K562 (cell line): ENCODE data around the gene ZFYVE28. TPM values are rescaled to one million over a fixed set of nuclear protein-coding genes. Genes with fewer than 3 reads are reported as not detected.

ENCODE experiments used
- CBX2 ChIP-seq: fragments of 200-600 bp; sonication (generic); IDR thresholded peaks from one replicate; pipeline ENCODE4 v1.6.1; 2012; ENCODE audit warnings: mild to moderate bottlenecking, low read length, inconsistent platforms; ENCODE audit not compliant: insufficient read depth, poor library complexity, severe bottlenecking
- EP400 ChIP-seq: fragments of 450-650 bp; IDR thresholded peaks from 2 replicates; pipeline ENCODE4 v1.6.1; 2017; ENCODE audit warnings: antibody characterized with exemption, mild to moderate bottlenecking, moderate library complexity
- GTF2A2 ChIP-seq: IDR thresholded peaks from 2 replicates; pipeline ENCODE4 v1.6.1; 2016; ENCODE audit warnings: mild to moderate bottlenecking, missing genetic modification characterization, missing compliant biosample characterization
- KDM4B ChIP-seq, 2 experiments: fragments of 450-650 bp in 1 of 2; sonication (generic) in 1 of 2; IDR thresholded peaks; 2 replicates each; pipeline ENCODE4 v1.6.1; 2016 to 2017; ENCODE audit warnings: borderline replicate concordance in 2 of 2, antibody characterized with exemption in 1 of 2, low read depth in 1 of 2, mild to moderate bottlenecking in 1 of 2
- MAZ ChIP-seq, 2 experiments: fragments of 450-650 bp in 1 of 2; sonication (generic) in 1 of 2; formaldehyde crosslinking; IDR thresholded peaks in 1 of 2; conservative IDR thresholded peaks in 1 of 2; 2 replicates each; pipeline versions ENCODE4 v1.4.0 to v1.5.0; 2020; ENCODE audit warnings: mild to moderate bottlenecking in 1 of 2, missing genetic modification reagents in 1 of 2
- MLX ChIP-seq, 2 experiments: fragments of 450-650 bp in 1 of 2; sonication (generic) in 1 of 2; formaldehyde crosslinking; conservative IDR thresholded peaks; 2 replicates each; pipeline versions ENCODE4 v1.4.0 to v1.8.1; 2020 to 2022; ENCODE audit warnings: mild to moderate bottlenecking in 1 of 2, missing genetic modification reagents in 1 of 2
- MTA2 ChIP-seq: fragments of 450-650 bp; IDR thresholded peaks from 2 replicates; pipeline ENCODE4 v1.6.1; 2016; ENCODE audit warnings: low read depth
- NELFE ChIP-seq: IDR thresholded peaks from 2 replicates; pipeline ENCODE4 v1.6.1; 2011; ENCODE audit warnings: mild to moderate bottlenecking; ENCODE audit not compliant: insufficient read depth, insufficient read length
- NFRKB ChIP-seq: fragments of 450-650 bp; IDR thresholded peaks from 2 replicates; pipeline ENCODE4 v1.6.1; 2016; ENCODE audit warnings: low read depth
- PYGO2 ChIP-seq: fragments of 450-650 bp; IDR thresholded peaks from 2 replicates; pipeline ENCODE4 v1.6.1; 2016; ENCODE audit warnings: mild to moderate bottlenecking, missing genetic modification characterization, moderate library complexity, missing compliant biosample characterization
- SMARCA4 ChIP-seq: fragments of 450-650 bp; IDR thresholded peaks from 2 replicates; pipeline ENCODE4 v1.6.1; 2016
- SMARCE1 ChIP-seq: fragments of 450-650 bp; IDR thresholded peaks from 2 replicates; pipeline ENCODE4 v1.7.1; 2016; ENCODE audit warnings: mild to moderate bottlenecking
- TAF9B ChIP-seq: fragments of 450-650 bp; IDR thresholded peaks from 2 replicates; pipeline ENCODE4 v1.6.1; 2018; ENCODE audit warnings: mild to moderate bottlenecking; ENCODE audit not compliant: partially characterized antibody
- ZBTB12 ChIP-seq: fragments of 250-450 bp; sonication (Bioruptor Pico); IDR thresholded peaks from 2 replicates; pipeline ENCODE4 v1.4.0; 2020
- ZNF23 ChIP-seq: fragments of 250-450 bp; sonication (Bioruptor Pico); IDR thresholded peaks from 2 replicates; pipeline ENCODE4 v1.4.0; 2020; ENCODE audit warnings: mild to moderate bottlenecking
- ZNF780A ChIP-seq: fragments of 250-450 bp; sonication (Bioruptor Pico); IDR thresholded peaks from 2 replicates; pipeline ENCODE4 v1.5.0; 2021; ENCODE audit warnings: mild to moderate bottlenecking
- polyA plus RNA-seq, 8 experiments: library from polyadenylated mRNA; depleted of rRNA in 4 of 8; stranded (reverse) in 5 of 8; unstranded in 3 of 8; fragments of >200 nt; fragmentation: Nextera tagmentation in 2 of 8; fragmentation: Illumina TruSeq in 1 of 8; extraction: Ambion mirVana in 2 of 8; extraction: Trizol in 1 of 8; gene quantifications; 2 replicates each; pipeline versions ENCODE4 v1.2.1 to v1.2.3, GENCODE V29; 2011 to 2014; ENCODE audit warnings: inconsistent platforms in 1 of 8, missing spikeins in 1 of 8
- total RNA-seq, 7 experiments: library from RNA; depleted of rRNA in 6 of 7; stranded (reverse); fragments of >200 nt in 6 of 7; fragmentation: Illumina TruSeq in 2 of 7; extraction: Trizol in 2 of 7; gene quantifications; 2 replicates each; pipeline versions ENCODE4 v1.2.1 to v1.2.3, GENCODE V29; 2011 to 2021; ENCODE audit warnings: low replicate concordance in 1 of 7
- TF ChIP-seq, protein P1 (sequence below): fragments of 200-800 bp; sonication (Bioruptor generic); IDR thresholded peaks from 2 replicates; pipeline ENCODE4 v1.6.1; 2017; ENCODE audit warnings: missing genetic modification characterization, missing compliant biosample characterization
- TF ChIP-seq, protein P2 (sequence below): fragments of 450-650 bp; IDR thresholded peaks from 2 replicates; pipeline ENCODE4 v1.6.1; 2016; ENCODE audit warnings: antibody characterized with exemption

ZFYVE28 gene
- total and polyA plus RNA-seq, 9 of the 15 experiments (the other 6 are each of a cell fraction or from before 2014, with no cell fraction given), result 1.3 to 24.8 (median 8.9) TPM

GRCh38 chr4:2432991-2433530 is 14.6 kb upstream of the ZFYVE28 start (continued):
- TF ChIP-seq NELFE, result no peak
- TF ChIP-seq, protein P1, sequence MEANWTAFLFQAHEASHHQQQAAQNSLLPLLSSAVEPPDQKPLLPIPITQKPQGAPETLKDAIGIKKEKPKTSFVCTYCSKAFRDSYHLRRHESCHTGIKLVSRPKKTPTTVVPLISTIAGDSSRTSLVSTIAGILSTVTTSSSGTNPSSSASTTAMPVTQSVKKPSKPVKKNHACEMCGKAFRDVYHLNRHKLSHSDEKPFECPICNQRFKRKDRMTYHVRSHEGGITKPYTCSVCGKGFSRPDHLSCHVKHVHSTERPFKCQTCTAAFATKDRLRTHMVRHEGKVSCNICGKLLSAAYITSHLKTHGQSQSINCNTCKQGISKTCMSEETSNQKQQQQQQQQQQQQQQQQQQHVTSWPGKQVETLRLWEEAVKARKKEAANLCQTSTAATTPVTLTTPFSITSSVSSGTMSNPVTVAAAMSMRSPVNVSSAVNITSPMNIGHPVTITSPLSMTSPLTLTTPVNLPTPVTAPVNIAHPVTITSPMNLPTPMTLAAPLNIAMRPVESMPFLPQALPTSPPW (CRISPR knock-in tag), result peak; percentile 95
- TF ChIP-seq CBX2, result no peak
- peak; percentile 67 for TF ChIP-seq SMARCA4
- TF ChIP-seq ZNF780A (CRISPR knock-in tag), result no peak
- TF ChIP-seq MAZ (CRISPR knock-in tag; conservative IDR thresholded peaks at IDR 0.05 in 1 of 2, IDR thresholded peaks at IDR 0.05 in 1 of 2), result peak; percentile 28 to 46; a peak in 1 of 4 replicates
- no peak for TF ChIP-seq ZNF23 (CRISPR knock-in tag)
- no peak for TF ChIP-seq MLX (CRISPR knock-in tag; conservative IDR thresholded peaks at IDR 0.05)
- TF ChIP-seq NFRKB, result no peak
- no peak for TF ChIP-seq ZBTB12 (CRISPR knock-in tag)
- TF ChIP-seq EP400, result peak; percentile 17; the same call in 1 of the 2 replicates
- no peak for TF ChIP-seq GTF2A2
- TF ChIP-seq KDM4B (IDR thresholded peaks at IDR 0.05; ENCODE audit: borderline replicate concordance in 2 of 2, low read depth in 1 of 2), result no peak
- TF ChIP-seq TAF9B, result no peak
- TF ChIP-seq SMARCE1, result peak; percentile 78
- TF ChIP-seq, protein P2, sequence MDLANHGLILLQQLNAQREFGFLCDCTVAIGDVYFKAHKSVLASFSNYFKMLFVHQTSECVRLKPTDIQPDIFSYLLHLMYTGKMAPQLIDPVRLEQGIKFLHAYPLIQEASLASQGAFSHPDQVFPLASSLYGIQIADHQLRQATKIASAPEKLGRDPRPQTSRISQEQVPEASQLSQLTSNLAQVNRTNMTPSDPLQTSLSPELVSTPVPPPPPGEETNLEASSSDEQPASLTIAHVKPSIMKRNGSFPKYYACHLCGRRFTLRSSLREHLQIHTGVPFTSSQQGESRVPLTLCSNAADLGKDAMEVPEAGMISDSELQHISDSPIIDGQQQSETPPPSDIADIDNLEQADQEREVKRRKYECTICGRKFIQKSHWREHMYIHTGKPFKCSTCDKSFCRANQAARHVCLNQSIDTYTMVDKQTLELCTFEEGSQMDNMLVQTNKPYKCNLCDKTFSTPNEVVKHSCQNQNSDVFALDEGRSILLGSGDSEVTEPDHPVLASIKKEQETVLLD, result no peak
- TF ChIP-seq PYGO2, result no peak
- no peak for TF ChIP-seq MTA2
